Measurements from ENCODE around the gene TRIM7. TPM values are rescaled to one million over a fixed set of nuclear protein-coding genes. Genes with fewer than 3 reads are reported as not detected.

The TRIM7 gene
- total and polyA plus RNA-seq, 2 donors (not counting 1 experiment from before 2014, with no cell fraction given) = 1.7 to 7.4 TPM

DNA sequence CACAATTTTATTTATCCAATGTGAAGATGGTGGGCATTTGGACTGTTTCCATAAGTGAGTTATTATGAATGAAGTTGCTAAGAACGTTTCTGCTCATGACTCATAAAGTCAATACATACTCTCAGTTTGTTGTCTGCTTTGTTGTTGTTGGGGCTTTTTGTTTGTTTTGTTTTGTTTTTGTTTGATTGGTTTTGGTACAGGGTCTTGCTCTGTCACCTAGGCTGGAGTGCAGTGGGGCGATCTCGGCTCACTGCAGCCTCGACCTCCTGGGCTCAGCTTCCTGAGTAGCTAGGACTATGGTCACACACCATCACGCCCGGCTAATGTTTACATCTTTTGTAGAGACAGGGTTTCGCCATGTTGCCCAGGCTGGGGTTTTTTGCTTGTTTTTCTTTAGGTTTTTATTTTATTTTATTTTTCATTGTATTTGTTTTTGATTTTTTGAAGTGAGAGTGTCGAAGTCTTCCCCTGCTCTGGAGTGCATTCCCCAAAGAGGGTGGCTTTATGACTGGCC, 18.0 kb downstream of the TRIM7 start:
- peaks cover 8 to 51% of the 10 kb centered on the region in 2 donors for H3K4me1 ChIP-seq (ENCODE audit: control insufficient read depth in 2 of 2, insufficient read depth in 2 of 2, low read length in 2 of 2)
- peak overlapping the region; percentile 21 to 28 for H3K27ac ChIP-seq (ENCODE audit: low read length in 2 of 2)
- ChIA-PET CTCF (interaction anchor here (1.6 to 7.7 kb wide), 4 partner anchors 9 to 36 kb away, joined by 4 to 105 read pairs (median 30); partner anchors contain the start of genes TRIM41 and TRIM7), POLR2A (interaction anchor here (0.6 to 7.2 kb wide), 5 partner anchors 18 to 377 kb away, joined by 3 to 74 read pairs (median 5); partner anchors contain the start of genes TRIM41 and TRIM7)
- peaks cover 0 to 27% (median 0%) of the 10 kb centered on the region in 3 donors for H3K9me3 ChIP-seq (ENCODE audit: control extremely low read depth in 1 of 3, control insufficient read depth in 2 of 3, insufficient read depth in 1 of 3, low read length in 2 of 3)
- H3K9ac ChIP-seq (ENCODE audit: low read length) = no peak overlapping the region
- H3K4me3 ChIP-seq (ENCODE audit: control extremely low read depth in 1 of 5, extremely low read depth in 1 of 5, insufficient read depth in 1 of 5, low read depth in 2 of 5, low read length in 4 of 5) = no peak overlapping the region
- whole genome bisulfite sequencing (ENCODE audit: insufficient coverage) = 57% methylated on average over 4 of the region's 8 CpGs
- TF ChIP-seq, protein P1, sequence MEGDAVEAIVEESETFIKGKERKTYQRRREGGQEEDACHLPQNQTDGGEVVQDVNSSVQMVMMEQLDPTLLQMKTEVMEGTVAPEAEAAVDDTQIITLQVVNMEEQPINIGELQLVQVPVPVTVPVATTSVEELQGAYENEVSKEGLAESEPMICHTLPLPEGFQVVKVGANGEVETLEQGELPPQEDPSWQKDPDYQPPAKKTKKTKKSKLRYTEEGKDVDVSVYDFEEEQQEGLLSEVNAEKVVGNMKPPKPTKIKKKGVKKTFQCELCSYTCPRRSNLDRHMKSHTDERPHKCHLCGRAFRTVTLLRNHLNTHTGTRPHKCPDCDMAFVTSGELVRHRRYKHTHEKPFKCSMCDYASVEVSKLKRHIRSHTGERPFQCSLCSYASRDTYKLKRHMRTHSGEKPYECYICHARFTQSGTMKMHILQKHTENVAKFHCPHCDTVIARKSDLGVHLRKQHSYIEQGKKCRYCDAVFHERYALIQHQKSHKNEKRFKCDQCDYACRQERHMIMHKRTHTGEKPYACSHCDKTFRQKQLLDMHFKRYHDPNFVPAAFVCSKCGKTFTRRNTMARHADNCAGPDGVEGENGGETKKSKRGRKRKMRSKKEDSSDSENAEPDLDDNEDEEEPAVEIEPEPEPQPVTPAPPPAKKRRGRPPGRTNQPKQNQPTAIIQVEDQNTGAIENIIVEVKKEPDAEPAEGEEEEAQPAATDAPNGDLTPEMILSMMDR (IDR thresholded peaks at IDR 0.05) = no peak
- no peak for TF ChIP-seq EZH2 (IDR thresholded peaks at IDR 0.05; ENCODE audit: borderline replicate concordance, insufficient read depth, low read depth, low read length, poor library complexity, severe bottlenecking)
- intact Hi-C loops (cut with micrococcal nuclease) = loop anchor here (1.0 kb wide), 1 partner anchor 74 kb away; the partner anchor contains the start of gene TRIM52
- no peaks in the 10 kb centered on the region for H3K36me3 ChIP-seq (replicated peaks in 1 of 2; ENCODE audit: control extremely low read depth in 1 of 2, control insufficient read depth in 1 of 2, extremely low read depth in 1 of 2, insufficient read depth in 2 of 2, low read length in 1 of 2)
- peak overlapping the region; percentile 38 for H3K4me2 ChIP-seq (replicated peaks; ENCODE audit: low read depth, low read length, poor library complexity, severe bottlenecking)
- peaks cover 55% of the 10 kb centered on the region for H3K4me1 Mint-ChIP-seq
- H2AFZ ChIP-seq (ENCODE audit: insufficient read depth, low read depth, low read length, poor library complexity, severe bottlenecking) = no peak overlapping the region
- H3K27me3 Mint-ChIP-seq = peaks cover 10% of the 10 kb centered on the region
- H3K9me3 Mint-ChIP-seq (ENCODE audit: insufficient read depth) = no peaks in the 10 kb centered on the region
- H3K27ac Mint-ChIP-seq = peak overlapping the region; percentile 97
- no peak for ATAC-seq (ENCODE audit: low read depth)
- no peaks in the 10 kb centered on the region for H3K27me3 ChIP-seq (replicated peaks in 1 of 4; ENCODE audit: control extremely low read depth in 1 of 4, control insufficient read depth in 3 of 4, insufficient read depth in 4 of 4, low read length in 3 of 4)
- H4K20me1 ChIP-seq (ENCODE audit: control insufficient read depth, insufficient read depth, low read length, poor library complexity, severe bottlenecking) = no peaks in the 10 kb centered on the region
- no peaks in the 10 kb centered on the region for H3K79me2 ChIP-seq (ENCODE audit: control insufficient read depth, insufficient read depth, low read length)
- H3K4me3 Mint-ChIP-seq = peak overlapping the region; percentile 64
- DNase-seq = no peak

DNA sequence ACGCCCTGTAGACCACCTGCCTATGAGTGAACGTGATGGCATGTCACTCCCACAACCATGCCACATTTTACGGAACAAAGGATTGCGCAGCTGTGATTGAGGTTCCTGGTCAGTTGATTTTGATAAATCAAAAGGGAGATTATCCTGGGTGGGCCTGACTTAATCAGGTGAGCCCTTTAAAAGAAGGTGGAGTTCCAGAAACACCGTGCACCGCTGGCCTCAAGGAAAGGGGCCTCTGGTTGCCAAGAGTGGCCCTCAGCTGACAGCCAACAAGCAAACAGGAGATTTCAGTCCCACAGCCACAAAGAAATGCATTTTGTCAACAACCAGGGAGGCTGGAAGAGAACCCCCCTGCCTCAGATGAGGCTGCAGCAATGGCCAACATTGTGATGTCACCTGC, 19.0 kb downstream of the TRIM7 start:
- H3K4me3 ChIP-seq (ENCODE audit: control extremely low read depth in 1 of 5, extremely low read depth in 1 of 5, insufficient read depth in 1 of 5, low read depth in 2 of 5, low read length in 4 of 5) = no peak overlapping the region
- DNase-seq (no peak), ATAC-seq (ENCODE audit: low read depth) (no peak)
- H3K36me3 ChIP-seq (replicated peaks in 1 of 2; ENCODE audit: control extremely low read depth in 1 of 2, control insufficient read depth in 1 of 2, extremely low read depth in 1 of 2, insufficient read depth in 2 of 2, low read length in 1 of 2) = no peaks in the 10 kb centered on the region
- no peaks in the 10 kb centered on the region for H3K79me2 ChIP-seq (ENCODE audit: control insufficient read depth, insufficient read depth, low read length)
- Mint-ChIP-seq H3K27ac (peak overlapping the region; percentile 71), H3K4me3 (peak overlapping the region; percentile 17), H3K9me3 (ENCODE audit: insufficient read depth) (no peaks in the 10 kb centered on the region), H3K4me1 (peaks cover 50% of the 10 kb centered on the region), H3K27me3 (peaks cover 6% of the 10 kb centered on the region)
- no peak overlapping the region for H2AFZ ChIP-seq (ENCODE audit: insufficient read depth, low read depth, low read length, poor library complexity, severe bottlenecking)
- ChIA-PET POLR2A (interaction anchor here (0.6 to 1.3 kb wide), 2 partner anchors 19 to 65 kb away, joined by 3 read pairs; partner anchors contain the start of gene TRIM7), CTCF (interaction anchor here (2.0 to 4.1 kb wide), 3 partner anchors 13 to 75 kb away, joined by 14 to 24 read pairs (median 18); partner anchors contain the start of gene TRIM52)
- no peak overlapping the region for H3K4me2 ChIP-seq (replicated peaks; ENCODE audit: low read depth, low read length, poor library complexity, severe bottlenecking)
- peaks cover 8 to 52% of the 10 kb centered on the region in 2 donors for H3K4me1 ChIP-seq (ENCODE audit: control insufficient read depth in 2 of 2, insufficient read depth in 2 of 2, low read length in 2 of 2)
- no peak overlapping the region for H3K27ac ChIP-seq (ENCODE audit: low read length in 2 of 2)
- 91% methylated on average over 3 of the region's 6 CpGs for WGBS (ENCODE audit: insufficient coverage)
- H3K9ac ChIP-seq (ENCODE audit: low read length) = no peak overlapping the region
- no peak for TF ChIP-seq EZH2 (IDR thresholded peaks at IDR 0.05; ENCODE audit: borderline replicate concordance, insufficient read depth, low read depth, low read length, poor library complexity, severe bottlenecking)
- TF ChIP-seq, protein P1 (IDR thresholded peaks at IDR 0.05) = no peak
- H4K20me1 ChIP-seq (ENCODE audit: control insufficient read depth, insufficient read depth, low read length, poor library complexity, severe bottlenecking) = no peaks in the 10 kb centered on the region
- intact Hi-C loops (cut with micrococcal nuclease) = no loop called here
- peaks cover 0 to 24% (median 0%) of the 10 kb centered on the region in 3 donors for H3K9me3 ChIP-seq (ENCODE audit: control extremely low read depth in 1 of 3, control insufficient read depth in 2 of 3, insufficient read depth in 1 of 3, low read length in 2 of 3)
- no peaks in the 10 kb centered on the region for H3K27me3 ChIP-seq (replicated peaks in 1 of 4; ENCODE audit: control extremely low read depth in 1 of 4, control insufficient read depth in 3 of 4, insufficient read depth in 4 of 4, low read length in 3 of 4)
